CD8-positive, alpha-beta memory T cell (primary cell): Measurements from ENCODE around the gene UBE2S. TPM values are rescaled to one million over a fixed set of nuclear protein-coding genes. Genes with fewer than 3 reads are reported as not detected.

Experiments used
- CTCF ChIA-PET: fragments of 350-600 bp; sonication (Branson Sonifier 250); formaldehyde crosslinking; loops from one replicate; lab custom pipeline; 2021; ENCODE audit warnings: antibody characterized with exemption; lab: Charles Lee
- POLR2A ChIA-PET: fragments of 350-600 bp; sonication (Branson Sonifier 250); formaldehyde crosslinking; loops from one replicate; lab custom pipeline; 2021; ENCODE audit warnings: antibody characterized with exemption; lab: Charles Lee
- DNase-seq, 5 donors: peaks; one replicate each; pipeline versions ENCODE4 v3.0.0 to v3.0.0-alpha.2; 2020 to 2022; ENCODE audit warnings: mixed read lengths in 1 of 5
- H3K27ac ChIP-seq: one replicate; pipeline ENCODE4 v1.7.0; 2013; ENCODE audit warnings: low read depth, mild to moderate bottlenecking, low read length, moderate library complexity
- H3K27me3 ChIP-seq: 2 replicates; pipeline ENCODE4 v1.7.0; 2013; ENCODE audit warnings: low read length, mild to moderate bottlenecking; ENCODE audit not compliant: insufficient read depth, poor library complexity, severe bottlenecking
- H3K36me3 ChIP-seq: 2 replicates; pipeline ENCODE4 v1.7.0; 2013; ENCODE audit warnings: mild to moderate bottlenecking, low read length, moderate library complexity; ENCODE audit not compliant: insufficient read depth
- H3K4me1 ChIP-seq: 2 replicates; pipeline ENCODE4 v1.7.0; 2013; ENCODE audit warnings: mild to moderate bottlenecking, low read length, moderate library complexity; ENCODE audit not compliant: insufficient read depth
- H3K4me3 ChIP-seq: 2 replicates; pipeline ENCODE4 v1.7.0; 2013; ENCODE audit warnings: mild to moderate bottlenecking, low read length
- H3K9me3 ChIP-seq: 2 replicates; pipeline ENCODE4 v1.7.0; 2013; ENCODE audit warnings: mild to moderate bottlenecking, low read length
- H3K27ac Mint-ChIP-seq, 8 donors: one replicate each; pipeline ENCODE4 v1.8.0; 2020 to 2021; ENCODE audit warnings: mixed read lengths in 8 of 8, mild to moderate bottlenecking in 6 of 8, inconsistent platforms in 3 of 8, moderate library complexity in 3 of 8
- H3K27me3 Mint-ChIP-seq, 2 donors: one replicate each; pipeline ENCODE4 v1.8.0; 2020 to 2021; ENCODE audit warnings: mixed read lengths in 2 of 2, mild to moderate bottlenecking in 1 of 2, moderate library complexity in 1 of 2
- H3K36me3 Mint-ChIP-seq, 3 donors: one replicate each; pipeline ENCODE4 v1.8.0; 2020 to 2021; ENCODE audit warnings: mixed read lengths in 3 of 3, inconsistent platforms in 1 of 3, mild to moderate bottlenecking in 1 of 3
- H3K4me1 Mint-ChIP-seq, 3 donors: one replicate each; pipeline ENCODE4 v1.8.0; 2020 to 2021; ENCODE audit warnings: mixed read lengths in 3 of 3, inconsistent platforms in 1 of 3, mild to moderate bottlenecking in 1 of 3
- H3K4me3 Mint-ChIP-seq, 7 donors: one replicate each; pipeline ENCODE4 v1.8.0; 2020 to 2021; ENCODE audit warnings: mixed read lengths in 7 of 7, mild to moderate bottlenecking in 6 of 7, moderate library complexity in 4 of 7, inconsistent platforms in 2 of 7
- H3K9me3 Mint-ChIP-seq, 5 donors: one replicate each; pipeline ENCODE4 v1.8.0; 2020 to 2022; ENCODE audit warnings: mixed read lengths in 5 of 5, mild to moderate bottlenecking in 3 of 5, moderate library complexity in 2 of 5, inconsistent platforms in 1 of 5
- polyA plus RNA-seq: library from polyadenylated mRNA; unstranded; fragments of 300-500 nt; fragmentation: Illumina TruSeq; gene quantifications from one replicate; pipeline ENCODE4 v1.2.3, GENCODE V29; 2021
- total RNA-seq, 2 experiments: library from RNA; stranded (reverse); gene quantifications; one replicate each; pipeline ENCODE4 v1.2.3, GENCODE V29; 2021

Gene UBE2S
- total and polyA plus RNA-seq, 3 experiments from 2014 or later: 42.5 to 291 (median 263) TPM

DNA sequence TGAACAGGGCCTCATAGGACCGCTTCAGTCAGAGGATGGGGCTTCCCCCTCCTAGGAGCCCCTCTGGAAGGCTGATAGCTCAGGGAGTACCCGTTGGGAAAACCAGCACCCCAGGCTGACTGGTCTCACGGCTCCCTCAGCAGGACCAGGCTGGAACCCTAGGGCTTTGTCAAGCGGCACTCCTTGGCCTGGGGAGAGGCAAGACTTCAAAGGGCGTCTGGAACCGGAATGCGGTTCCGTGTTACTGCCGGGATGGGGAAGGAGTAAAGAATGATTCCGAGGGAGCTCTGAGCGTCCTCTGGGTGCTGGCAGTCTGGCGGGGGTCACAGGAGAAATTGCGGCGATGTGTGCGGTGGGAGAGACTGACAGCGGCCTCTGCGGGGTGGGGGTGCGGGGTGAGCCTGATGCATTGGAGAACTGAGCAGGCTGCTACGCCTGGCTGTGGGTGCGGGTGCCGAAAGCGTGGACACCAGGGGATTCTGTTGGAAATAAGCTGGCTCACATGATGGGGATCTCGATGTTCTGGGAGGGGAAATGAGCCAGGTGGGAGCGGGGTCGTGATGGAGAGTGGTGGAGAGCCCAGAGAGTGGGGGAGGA is 54.9 kb downstream of the UBE2S start:
- peaks cover 13% of the 10 kb centered on the region for H3K4me1 ChIP-seq
- no peaks in the 10 kb centered on the region for H3K9me3 ChIP-seq
- H3K27me3 Mint-ChIP-seq: peaks cover 27 to 47% of the 10 kb centered on the region in 2 donors
- H3K9me3 Mint-ChIP-seq: no peaks in the 10 kb centered on the region
- CTCF ChIA-PET: interaction anchor here (1.4 kb wide), 1 partner anchor 13 kb away, joined by 4 read pairs; the partner anchor contains the start of gene KMT5C
- H3K27ac Mint-ChIP-seq: peak overlapping the region in 4 of 8 donors; percentile 54 to 70 (median 57)
- H3K4me3 ChIP-seq: no peak overlapping the region
- H3K27me3 ChIP-seq: peaks cover 22% of the 10 kb centered on the region
- H3K36me3 Mint-ChIP-seq: no peaks in the 10 kb centered on the region
- POLR2A ChIA-PET: interaction anchor here (2.3 kb wide), 1 partner anchor 13 kb away, joined by 6 read pairs; the partner anchor contains the start of gene KMT5C
- peak overlapping the region; percentile 11 to 88 (median 81) for H3K4me3 Mint-ChIP-seq
- peaks cover 17 to 38% (median 24%) of the 10 kb centered on the region in 3 donors for H3K4me1 Mint-ChIP-seq
- no peak overlapping the region for H3K27ac ChIP-seq
- no peaks in the 10 kb centered on the region for H3K36me3 ChIP-seq
- DNase-seq: no peak

DNA sequence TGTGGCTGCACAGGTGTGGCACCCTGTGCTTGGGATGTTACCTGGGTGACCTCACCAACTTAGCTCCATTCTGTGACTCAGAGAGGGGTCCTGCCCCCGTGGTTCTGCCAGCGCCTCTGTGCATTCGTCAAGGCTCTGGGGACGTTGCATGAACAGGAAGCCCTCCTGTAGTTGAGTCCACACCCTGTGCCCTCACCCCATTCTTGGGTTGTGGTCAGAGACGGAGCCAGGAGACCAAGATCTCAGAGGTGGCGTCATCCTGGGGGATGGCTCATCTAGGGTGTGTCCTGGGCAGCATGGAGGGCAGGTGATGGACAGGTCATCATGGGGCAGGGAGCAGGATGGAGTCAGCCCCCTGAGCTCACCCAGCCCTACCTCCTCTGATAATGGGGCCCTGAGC is 55.5 kb downstream of the UBE2S start:
- H3K27me3 Mint-ChIP-seq: peaks cover 27 to 42% of the 10 kb centered on the region in 2 donors
- H3K36me3 Mint-ChIP-seq: no peaks in the 10 kb centered on the region
- Histone ChIP-seq H3K27me3 (peaks cover 22% of the 10 kb centered on the region), H3K4me1 (peaks cover 13% of the 10 kb centered on the region), H3K4me3 (no peak overlapping the region), H3K27ac (no peak overlapping the region), H3K9me3 (no peaks in the 10 kb centered on the region), H3K36me3 (no peaks in the 10 kb centered on the region)
- H3K27ac Mint-ChIP-seq: peak overlapping the region in 1 of 8 donors; percentile 55
- no peak for DNase-seq
- POLR2A ChIA-PET: interaction anchor here (2.3 kb wide), 1 partner anchor 13 kb away, joined by 6 read pairs; the partner anchor contains the start of gene KMT5C
- H3K9me3 Mint-ChIP-seq: no peaks in the 10 kb centered on the region
- peak overlapping the region in 3 of 7 donors; percentile 12 to 72 (median 32) for H3K4me3 Mint-ChIP-seq
- CTCF ChIA-PET: no interaction called here
- peaks cover 17 to 38% (median 24%) of the 10 kb centered on the region in 3 donors for H3K4me1 Mint-ChIP-seq

DNA sequence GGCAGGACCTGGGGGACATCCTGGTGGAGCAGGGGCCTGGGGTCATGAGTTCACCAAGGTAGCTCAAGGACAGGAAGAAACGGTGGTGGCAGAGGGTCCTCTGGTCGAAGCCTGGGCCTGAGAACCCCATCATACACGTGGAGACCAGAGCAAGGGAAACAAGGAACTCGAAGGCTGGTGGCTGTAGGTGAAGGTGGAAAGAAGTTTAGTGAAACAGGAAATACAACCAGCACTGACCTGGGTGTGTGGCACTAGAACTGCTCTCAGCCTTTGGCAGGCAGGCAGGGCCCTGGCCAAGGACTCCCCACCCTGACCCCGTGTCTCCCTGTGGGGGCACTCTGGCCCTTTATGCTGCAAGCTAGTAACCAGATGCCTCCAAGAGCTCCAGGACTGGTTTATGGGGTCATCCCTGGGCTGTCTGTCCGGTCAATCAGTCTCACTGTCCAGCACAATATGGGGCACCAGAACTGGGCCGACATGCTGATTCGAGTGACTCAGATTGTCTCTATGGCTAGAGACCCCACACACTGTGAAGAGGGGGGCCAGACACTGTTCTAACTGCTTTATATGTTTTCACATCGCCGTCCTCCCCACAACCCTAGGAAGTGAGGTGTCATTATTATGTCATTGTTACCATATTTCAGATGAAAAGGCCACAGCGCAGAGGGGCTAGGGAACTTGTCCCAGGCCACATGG is 56.8 kb downstream of the UBE2S start:
- Mint-ChIP-seq H3K4me1 (peaks cover 17 to 38% (median 24%) of the 10 kb centered on the region in 3 donors), H3K27me3 (peaks cover 27 to 40% of the 10 kb centered on the region in 2 donors), H3K4me3 (no peak overlapping the region), H3K36me3 (no peaks in the 10 kb centered on the region), H3K9me3 (no peaks in the 10 kb centered on the region), H3K27ac (peak overlapping the region in 1 of 8 donors; percentile 14)
- Histone ChIP-seq H3K36me3 (no peaks in the 10 kb centered on the region), H3K9me3 (no peaks in the 10 kb centered on the region), H3K4me1 (peaks cover 13% of the 10 kb centered on the region), H3K4me3 (no peak overlapping the region), H3K27ac (no peak overlapping the region), H3K27me3 (peaks cover 22% of the 10 kb centered on the region)
- DNase-seq: no peak
- ChIA-PET POLR2A (interaction anchor here (2.3 kb wide), 1 partner anchor 12 kb away, joined by 6 read pairs; the partner anchor contains the start of gene KMT5C), CTCF (no interaction called here)

Other genes with a start within 250 kb of the UBE2S start
Only the 30 nearest of the 32 such genes appear.
- not detected for gene SYT5, start 227.5 kb downstream of the UBE2S start, total RNA-seq
- 0.37 TPM for gene SYT5, start 227.5 kb downstream of the UBE2S start, polyA plus RNA-seq
- gene PTPRH, start 198.3 kb downstream of the UBE2S start, total RNA-seq: not detected
- gene PTPRH, start 198.3 kb downstream of the UBE2S start, polyA plus RNA-seq: not detected
- 10 to 100 TPM in 1 of 2 experiments, 1 to 10 TPM in 1; 8.5 to 10.3 TPM for gene TMEM86B, start 179.0 kb downstream of the UBE2S start, total RNA-seq
- 2.9 TPM for gene TMEM86B, start 179.0 kb downstream of the UBE2S start, polyA plus RNA-seq
- 100 to 1,000 TPM; 216 to 225 TPM for gene PPP6R1, start 148.8 kb downstream of the UBE2S start, total RNA-seq
- 143 TPM for gene PPP6R1, start 148.8 kb downstream of the UBE2S start, polyA plus RNA-seq
- gene HSPBP1, start 127.7 kb downstream of the UBE2S start, total RNA-seq: 10 to 100 TPM; 82.9 to 84.1 TPM
- 46.4 TPM for gene HSPBP1, start 127.7 kb downstream of the UBE2S start, polyA plus RNA-seq
- 1 to 10 TPM; 4.1 to 5.7 TPM for gene BRSK1, start 123.8 kb downstream of the UBE2S start, total RNA-seq
- gene BRSK1, start 123.8 kb downstream of the UBE2S start, polyA plus RNA-seq: 0.82 TPM
- under 1 TPM in 1 of 2 experiments, not detected in 1; 0.53 TPM for gene TMEM150B, start 82.4 kb downstream of the UBE2S start, total RNA-seq
- not detected for gene TMEM150B, start 82.4 kb downstream of the UBE2S start, polyA plus RNA-seq
- gene KMT5C, start 67.9 kb downstream of the UBE2S start, total RNA-seq: 10 to 100 TPM; 14.6 to 15.0 TPM
- gene KMT5C, start 67.9 kb downstream of the UBE2S start, polyA plus RNA-seq: 1.6 TPM
- not detected for gene COX6B2, start 53.1 kb downstream of the UBE2S start, total RNA-seq
- not detected for gene COX6B2, start 53.1 kb downstream of the UBE2S start, polyA plus RNA-seq
- not detected for gene GARIN5B, start 44.5 kb downstream of the UBE2S start, total RNA-seq
- not detected for gene GARIN5B, start 44.5 kb downstream of the UBE2S start, polyA plus RNA-seq
- under 1 TPM; 0.27 to 0.37 TPM for gene IL11, start 37.3 kb downstream of the UBE2S start, total RNA-seq
- not detected for gene IL11, start 37.3 kb downstream of the UBE2S start, polyA plus RNA-seq
- not detected for gene TMEM190, start 31.0 kb downstream of the UBE2S start, total RNA-seq
- gene TMEM190, start 31.0 kb downstream of the UBE2S start, polyA plus RNA-seq: not detected
- 10 to 100 TPM; 13.3 to 14.1 TPM for gene TMEM238, start 23.5 kb downstream of the UBE2S start, total RNA-seq
- 1.9 TPM for gene TMEM238, start 23.5 kb downstream of the UBE2S start, polyA plus RNA-seq
- gene RPL28, start 21.9 kb downstream of the UBE2S start, total RNA-seq: 1,000 to 10,000 TPM; 2,376 to 2,381 TPM
- 615 TPM for gene RPL28, start 21.9 kb downstream of the UBE2S start, polyA plus RNA-seq
- gene SHISA7, start 35.5 kb upstream of the UBE2S start, total RNA-seq: not detected
- not detected for gene SHISA7, start 35.5 kb upstream of the UBE2S start, polyA plus RNA-seq
- 10 to 100 TPM; 33.7 to 38.8 TPM for gene ISOC2, start 53.9 kb upstream of the UBE2S start, total RNA-seq
- 32.0 TPM for gene ISOC2, start 53.9 kb upstream of the UBE2S start, polyA plus RNA-seq
- not detected for gene C19orf85, start 57.0 kb upstream of the UBE2S start, total RNA-seq
- not detected for gene C19orf85, start 57.0 kb upstream of the UBE2S start, polyA plus RNA-seq
- 1 to 10 TPM; 8.3 to 8.7 TPM for gene ZNF628, start 68.8 kb upstream of the UBE2S start, total RNA-seq
- 0.36 TPM for gene ZNF628, start 68.8 kb upstream of the UBE2S start, polyA plus RNA-seq
- gene NAT14, start 77.4 kb upstream of the UBE2S start, total RNA-seq: 10 to 100 TPM; 27.5 to 28.4 TPM
- gene NAT14, start 77.4 kb upstream of the UBE2S start, polyA plus RNA-seq: 7.0 TPM
- 1 to 10 TPM in 1 of 2 experiments, under 1 TPM in 1; 0.35 to 1.2 TPM for gene SSC5D, start 80.6 kb upstream of the UBE2S start, total RNA-seq
- not detected for gene SSC5D, start 80.6 kb upstream of the UBE2S start, polyA plus RNA-seq
- not detected for gene SBK2, start 129.3 kb upstream of the UBE2S start, total RNA-seq
- gene SBK2, start 129.3 kb upstream of the UBE2S start, polyA plus RNA-seq: not detected
- gene SBK3, start 137.8 kb upstream of the UBE2S start, total RNA-seq: not detected
- not detected for gene SBK3, start 137.8 kb upstream of the UBE2S start, polyA plus RNA-seq
- gene ZNF579, start 173.1 kb upstream of the UBE2S start, total RNA-seq: 1 to 10 TPM; 6.0 to 6.6 TPM
- gene ZNF579, start 173.1 kb upstream of the UBE2S start, polyA plus RNA-seq: 0.35 TPM
- 10 to 100 TPM; 23.9 to 25.8 TPM for gene FIZ1, start 191.7 kb upstream of the UBE2S start, total RNA-seq
- gene FIZ1, start 191.7 kb upstream of the UBE2S start, polyA plus RNA-seq: 4.6 TPM
- gene ZNF524, start 192.5 kb upstream of the UBE2S start, total RNA-seq: 10 to 100 TPM; 13.9 to 15.8 TPM
- 35.9 TPM for gene ZNF524, start 192.5 kb upstream of the UBE2S start, polyA plus RNA-seq
- 10 to 100 TPM; 12.7 to 15.3 TPM for gene ZNF865, start 197.9 kb upstream of the UBE2S start, total RNA-seq
- 0.21 TPM for gene ZNF865, start 197.9 kb upstream of the UBE2S start, polyA plus RNA-seq
- gene ZNF784, start 216.8 kb upstream of the UBE2S start, total RNA-seq: 1 to 10 TPM; 2.6 to 2.9 TPM
- 1.0 TPM for gene ZNF784, start 216.8 kb upstream of the UBE2S start, polyA plus RNA-seq
- 10 to 100 TPM; 39.6 to 41.3 TPM for gene ZNF580, start 233.2 kb upstream of the UBE2S start, total RNA-seq
- 15.2 TPM for gene ZNF580, start 233.2 kb upstream of the UBE2S start, polyA plus RNA-seq
- 10 to 100 TPM; 32.8 to 34.4 TPM for gene ZNF581, start 235.9 kb upstream of the UBE2S start, total RNA-seq
- 23.4 TPM for gene ZNF581, start 235.9 kb upstream of the UBE2S start, polyA plus RNA-seq
- 1 to 10 TPM; 2.0 to 2.2 TPM for gene CCDC106, start 240.4 kb upstream of the UBE2S start, total RNA-seq
- gene CCDC106, start 240.4 kb upstream of the UBE2S start, polyA plus RNA-seq: 0.54 TPM